NCI-H2196 (cell line): ENCODE measurements around the gene NPHP4.

Source experiments
- DNase-seq: peaks from one replicate; lab custom pipeline; 2025; ENCODE audit not compliant: unreplicated experiment; lab: John Stamatoyannopoulos, UW

The NPHP4 gene

GRCh38 chr1:5837976-5838653 lies 154.1 kb downstream of the NPHP4 start:
- no peak for DNase-seq

- no peak for DNase-seq
Measured at GRCh38 chr1:5836776-5837440, 155.3 kb downstream of the NPHP4 start.

DNA sequence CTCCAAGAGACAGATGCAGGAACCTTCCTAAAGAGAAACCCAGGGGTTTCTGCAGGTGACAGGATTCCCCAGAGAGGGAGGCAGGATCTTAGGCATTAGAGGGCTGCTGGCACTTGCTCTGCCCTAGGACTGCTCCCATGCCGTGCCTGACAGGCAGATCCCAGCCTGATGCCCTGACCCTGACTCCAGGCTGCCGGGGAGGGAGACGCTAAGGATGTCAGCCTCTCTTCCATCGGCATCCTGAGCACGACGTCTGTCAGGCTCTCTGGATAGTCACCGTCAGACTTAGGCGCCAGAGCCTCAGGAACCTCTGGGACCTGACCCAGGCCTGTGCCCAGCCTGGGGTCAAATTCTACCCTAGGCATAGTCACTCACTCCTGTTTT lies 157.1 kb downstream of the NPHP4 start:
- DNase-seq = no peak

DNA sequence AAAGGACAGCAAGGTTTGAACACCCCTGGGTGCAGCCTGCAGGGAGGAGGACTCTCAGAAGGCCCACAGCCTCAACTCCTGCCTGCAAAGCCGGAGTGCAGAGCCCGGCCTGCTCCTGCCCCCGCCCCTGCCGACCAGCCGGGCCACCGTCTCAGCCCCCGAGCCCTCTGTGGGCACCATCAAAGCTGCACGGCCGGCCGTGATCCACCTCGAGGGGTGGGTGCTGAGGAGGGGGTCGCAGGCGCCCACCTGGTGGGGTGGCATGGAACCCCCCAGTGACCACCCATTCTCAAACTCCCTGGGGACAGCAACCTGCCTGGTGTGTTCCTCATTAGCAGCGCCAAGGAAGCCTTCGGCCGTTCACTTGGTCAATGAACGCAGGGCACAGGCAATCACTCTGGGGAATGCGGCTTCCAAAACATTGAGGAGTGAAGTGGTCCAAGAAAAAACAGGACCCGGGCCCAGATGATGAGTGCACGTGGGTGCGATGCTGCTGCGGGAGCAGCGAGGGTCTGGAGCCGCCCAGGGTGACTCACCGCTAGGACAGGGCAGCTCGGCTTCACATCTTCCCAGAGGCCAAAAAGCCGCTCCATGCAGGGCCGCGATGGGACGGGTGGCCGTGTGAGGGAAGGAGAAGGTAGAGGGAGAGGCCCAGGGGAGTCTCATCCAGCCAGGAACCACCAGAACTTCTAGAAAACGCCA lies 157.6 kb downstream of the NPHP4 start:
- DNase-seq = no peak

DNA sequence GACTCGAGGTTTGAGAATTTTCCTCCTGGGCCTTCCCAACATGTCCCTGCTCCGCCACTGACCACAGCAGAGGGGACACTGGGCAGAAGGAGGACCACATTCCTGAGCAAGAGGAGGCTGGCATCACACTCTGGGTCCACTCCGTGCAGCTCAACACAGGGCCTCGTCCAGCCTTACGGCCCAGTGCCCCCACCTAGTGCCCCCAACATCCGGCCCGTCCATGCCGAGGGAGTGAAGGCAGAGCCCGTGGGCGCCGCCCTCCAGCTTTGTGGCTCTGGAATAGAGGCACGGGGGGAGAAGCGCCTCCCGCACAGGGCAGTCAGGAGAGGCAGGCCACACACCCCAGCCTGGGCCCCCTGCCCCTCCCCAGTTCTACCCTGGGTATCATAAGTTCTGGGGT lies 158.3 kb downstream of the NPHP4 start:
- no peak for DNase-seq

DNA sequence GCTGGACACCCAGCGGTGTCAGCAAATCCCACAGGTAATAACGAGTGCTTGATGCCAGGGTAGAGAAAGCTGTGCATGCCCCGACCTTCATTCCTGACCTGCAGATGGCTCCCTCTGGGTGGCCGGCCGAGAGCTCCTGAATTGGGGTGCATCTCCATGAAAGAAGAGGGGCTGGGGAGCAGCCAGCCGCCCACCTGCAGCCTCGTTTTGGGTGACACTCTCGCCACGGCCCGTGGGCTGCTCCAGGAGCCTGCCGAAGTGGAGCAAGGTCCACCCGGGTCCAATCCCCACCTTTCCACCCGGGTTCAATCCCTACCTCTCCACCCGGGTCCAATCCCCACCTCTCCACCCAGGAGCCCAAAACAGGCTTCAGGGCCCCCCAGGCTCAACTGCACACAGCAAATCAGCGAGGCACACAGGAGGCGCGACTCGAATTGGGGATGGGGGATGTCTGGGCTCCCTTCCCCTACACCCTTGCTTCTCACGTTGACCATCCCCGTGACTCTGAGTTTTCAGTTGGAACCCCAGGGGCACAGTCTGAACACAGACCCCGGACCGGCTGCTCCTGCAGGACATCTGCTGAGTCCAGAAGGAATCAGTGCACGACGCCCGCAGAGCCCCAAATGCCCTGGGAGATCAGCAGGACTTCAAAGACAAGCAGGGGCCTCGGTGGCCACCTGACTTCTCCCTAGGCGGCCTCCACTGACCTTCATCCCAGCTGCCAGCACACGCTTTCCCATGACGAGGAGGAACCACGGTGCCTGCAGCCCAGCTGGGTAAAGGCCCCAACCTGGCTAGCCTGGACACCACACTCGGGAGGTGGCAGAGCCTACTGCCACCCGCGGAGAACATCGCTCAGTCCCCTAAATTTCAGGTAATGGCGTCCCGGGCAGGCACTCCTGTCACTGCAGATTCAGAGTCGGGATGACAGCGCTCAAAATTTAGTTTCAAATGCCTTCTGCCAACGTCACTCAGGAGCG lies 159.0 kb downstream of the NPHP4 start:
- DNase-seq = no peak

DNA sequence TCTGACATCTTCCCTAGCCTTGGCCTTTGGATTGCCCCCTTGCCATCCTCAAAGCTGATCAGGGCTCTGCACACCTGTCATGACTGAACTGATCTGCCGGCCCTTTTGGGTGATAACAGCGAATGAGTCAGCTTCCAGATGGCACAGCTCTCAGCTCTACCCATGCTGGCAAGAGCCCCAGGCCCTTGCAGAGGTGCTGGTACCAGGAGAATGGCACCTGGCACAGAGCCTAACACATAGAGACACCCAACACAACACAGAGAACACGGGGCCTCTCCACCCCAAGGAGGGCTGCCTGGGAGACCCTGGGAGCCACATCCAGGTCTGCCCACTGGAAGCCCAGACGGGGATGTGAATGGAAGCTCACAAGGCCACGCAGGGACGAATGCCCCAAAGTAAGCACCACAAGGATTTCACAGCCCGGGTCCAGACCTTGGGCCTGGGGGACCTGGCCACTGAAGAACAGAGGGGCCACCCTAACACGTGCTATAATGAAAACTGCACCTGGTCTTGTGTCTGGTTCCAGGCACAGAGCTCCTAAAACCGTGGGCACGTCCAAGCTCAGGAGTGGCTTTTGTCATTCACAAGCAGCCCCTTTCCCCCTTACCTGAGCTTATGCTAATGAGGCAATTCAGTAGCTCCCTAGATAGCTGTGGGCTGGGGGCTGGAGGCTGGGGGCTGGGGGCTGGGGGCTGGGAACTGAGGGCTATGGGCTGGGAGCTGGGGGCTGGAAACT lies 160.5 kb downstream of the NPHP4 start:
- peak; percentile 13 for DNase-seq

- DNase-seq = peak; percentile 77
Measured at GRCh38 chr1:5830771-5831599, 161.2 kb downstream of the NPHP4 start.

GRCh38 chr1:5829414-5829813 lies 162.8 kb downstream of the NPHP4 start:
- no peak for DNase-seq

DNA sequence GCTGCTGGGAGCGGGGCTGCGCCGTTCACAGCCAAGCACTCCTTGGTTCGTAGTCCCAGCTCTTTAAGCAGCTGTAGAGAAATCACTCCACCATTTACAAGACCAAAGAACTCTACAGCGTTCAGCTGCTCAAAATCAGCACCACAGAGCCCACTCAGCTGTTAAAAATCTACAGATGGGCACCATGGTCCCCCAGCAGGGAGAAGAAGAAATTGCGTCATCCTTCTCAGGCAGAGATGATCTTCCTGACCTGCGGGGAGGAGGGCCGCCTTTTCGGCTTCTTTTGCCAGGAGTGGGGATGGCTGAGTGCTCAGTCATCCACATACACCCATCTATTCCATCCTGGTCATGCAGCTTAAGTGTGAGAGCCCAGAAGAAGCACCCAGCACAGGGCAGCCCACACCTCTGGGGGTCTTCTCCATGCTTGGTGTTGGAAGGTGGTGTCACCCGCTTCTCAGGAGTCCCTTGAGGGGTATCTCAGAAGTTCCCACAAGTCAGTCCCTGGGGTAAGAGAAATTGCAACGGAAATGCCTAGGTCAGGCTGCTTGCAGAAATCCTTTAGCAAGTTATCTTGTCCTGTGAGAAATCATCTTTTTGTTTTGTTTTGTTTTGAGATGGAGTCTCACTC lies 163.8 kb downstream of the NPHP4 start:
- DNase-seq = no peak

- no peak for DNase-seq
Measured at GRCh38 chr1:5827516-5827915, 164.7 kb downstream of the NPHP4 start.

DNA sequence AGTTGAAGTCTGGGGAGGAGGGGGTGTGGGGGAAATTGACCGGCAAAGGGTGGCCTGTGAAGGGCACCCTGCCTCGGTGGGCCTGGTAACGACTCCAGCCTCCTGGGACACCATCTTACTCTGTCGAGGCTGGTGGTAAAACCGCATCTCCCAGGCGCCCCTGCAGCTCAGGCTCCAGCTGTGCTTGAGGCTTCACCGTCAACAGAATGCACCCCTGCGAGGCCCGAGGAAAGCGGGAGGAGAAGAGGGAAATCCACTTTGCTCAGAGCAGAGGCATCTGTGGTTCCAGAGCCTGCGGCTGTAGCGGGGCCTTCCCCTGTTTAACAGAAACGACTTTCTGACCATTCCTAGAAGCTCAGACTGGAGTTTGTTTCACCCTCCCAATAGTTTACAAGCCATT lies 165.6 kb downstream of the NPHP4 start:
- DNase-seq = no peak

DNA sequence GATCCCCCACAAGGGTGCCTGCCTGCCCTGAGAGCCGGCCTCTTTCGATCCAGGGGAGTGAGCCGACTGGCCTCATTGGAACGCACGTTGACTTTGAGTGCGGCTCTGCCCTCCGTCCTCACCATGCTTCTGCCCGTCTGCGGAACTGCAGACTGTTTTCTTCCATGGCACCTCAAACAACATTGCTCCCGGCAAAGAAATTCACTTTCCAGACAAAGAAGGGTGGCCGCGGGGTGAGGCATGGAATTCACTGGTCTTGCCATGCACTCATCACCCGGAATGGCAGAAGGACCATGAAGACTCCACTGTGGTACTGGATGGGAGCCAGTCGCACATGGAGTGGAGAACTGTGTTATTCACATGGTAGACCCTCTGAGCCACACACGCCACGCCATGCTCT lies 169.5 kb downstream of the NPHP4 start:
- DNase-seq = no peak

DNA sequence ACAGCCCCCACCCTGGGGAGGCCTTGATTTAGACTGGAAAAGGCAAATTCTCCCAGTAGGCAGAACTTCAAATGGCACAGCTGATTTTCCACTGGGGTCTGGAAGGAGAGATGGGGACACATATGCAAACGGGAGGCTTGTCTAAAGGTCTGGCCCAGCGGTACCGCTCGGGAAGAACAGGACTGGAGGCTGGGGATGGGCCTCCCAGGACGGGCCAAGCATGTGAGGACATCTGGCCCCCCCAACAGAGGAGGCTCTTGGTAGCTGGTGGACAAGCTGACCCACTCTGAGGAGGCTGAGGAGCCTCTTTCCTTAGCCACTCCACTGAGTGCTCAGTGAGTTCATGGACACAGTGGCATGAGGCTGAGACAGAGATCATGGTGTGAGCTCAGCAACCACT lies 170.0 kb downstream of the NPHP4 start:
- no peak for DNase-seq

- no peak for DNase-seq
Measured at GRCh38 chr1:5821540-5822176, 170.6 kb downstream of the NPHP4 start.

DNA sequence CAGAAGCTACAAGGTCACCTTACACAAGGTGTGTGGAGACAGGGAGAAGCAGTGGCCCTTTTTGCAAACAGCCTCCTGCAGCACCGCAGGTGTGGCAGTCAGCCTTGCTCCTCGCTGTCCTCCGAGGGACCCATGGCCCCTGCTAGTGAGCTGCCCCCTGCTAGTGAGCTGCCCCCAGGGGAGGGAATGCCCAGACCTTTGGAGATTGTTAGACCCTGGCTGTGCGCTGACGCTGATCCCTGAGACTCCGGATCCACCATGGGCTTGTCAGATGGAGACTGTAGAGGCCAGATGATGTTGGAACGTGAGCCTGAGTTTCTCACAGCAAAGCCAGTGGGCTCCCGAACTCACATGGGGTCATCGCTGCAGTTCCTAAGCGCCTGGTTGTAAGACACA lies 172.2 kb downstream of the NPHP4 start:
- DNase-seq = no peak

DNA sequence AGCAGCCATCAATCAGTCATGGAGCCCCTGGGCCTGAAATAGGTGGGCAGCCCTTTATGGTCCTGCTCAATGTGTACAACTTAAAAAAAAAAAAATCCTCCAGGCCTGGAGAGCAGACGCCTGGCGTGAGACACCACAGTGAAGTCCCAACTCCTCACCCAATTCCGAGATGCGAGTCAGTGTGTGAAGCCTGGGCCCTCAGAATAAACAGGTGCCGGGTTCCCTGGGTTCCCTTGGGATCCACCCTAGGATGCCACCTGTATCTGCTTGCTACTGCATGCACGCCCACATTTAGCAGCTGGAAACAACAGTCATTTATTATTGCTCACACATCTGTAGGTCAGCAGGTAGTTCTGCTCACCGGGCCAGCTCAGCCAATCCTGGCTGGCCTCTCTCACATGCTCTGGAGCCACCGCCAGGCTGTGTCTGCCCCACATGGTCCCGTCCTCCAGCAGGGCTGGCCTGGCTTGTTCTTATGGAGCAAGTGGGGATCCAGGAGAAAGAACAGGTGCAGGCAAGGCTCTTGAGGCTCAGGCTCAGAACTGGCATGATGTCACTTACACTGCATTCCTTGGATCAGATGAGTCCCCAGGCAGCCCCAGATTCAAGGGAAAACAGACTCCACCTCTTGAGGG lies 172.7 kb downstream of the NPHP4 start:
- DNase-seq = no peak

GRCh38 chr1:5818755-5819154 lies 173.5 kb downstream of the NPHP4 start:
- no peak for DNase-seq
